HCT116 (cell line): ENCODE results near the gene CGRRF1. TPM values are rescaled to one million over a fixed set of nuclear protein-coding genes. Genes with fewer than 3 reads are reported as not detected.

Experiments used
- ATAC-seq: fragments of 200-7000 bp; cut with Tn5 transposase; 2 replicates; pipeline ENCODE4 v1.9.1; 2020; ENCODE audit warnings: mild to moderate bottlenecking, moderate library complexity
- BruUV-seq: library from RNA; stranded (reverse); fragments of 400-500 nt; replicated peaks from 2 replicates; lab custom pipeline; 2021; lab: Mats Ljungman, UMichigan
- CTCF ChIA-PET: fragments of 300-600 bp; sonication (Branson Sonifier 250); formaldehyde crosslinking; loops from one replicate; lab custom pipeline; 2021; ENCODE audit warnings: antibody characterized with exemption; lab: Charles Lee
- POLR2A ChIA-PET: fragments of 300-600, 350-600 bp; sonication (Branson Sonifier 250); formaldehyde crosslinking; loops from one replicate; lab custom pipeline; 2021; ENCODE audit warnings: antibody characterized with exemption; lab: Charles Lee
- RAD21 ChIA-PET, 2 experiments: fragments of 300-600 bp; sonication (Branson Sonifier 250); formaldehyde crosslinking; loops; one replicate each; lab custom pipeline; 2023; ENCODE audit warnings: low total read pairs in 2 of 2; ENCODE audit not compliant: uncharacterized antibody in 2 of 2, unreplicated experiment in 2 of 2, low non-redundant PET in 1 of 2; lab: Charles Lee
- DNase-seq: peaks from one replicate; pipeline ENCODE4 v3.0.0-alpha.2; 2010; ENCODE audit warnings: low read depth, low spot score
- H2AFZ ChIP-seq: fragments of 200-600 bp; shearing (Covaris generic), sonication (generic); 2 replicates; pipeline ENCODE4 v1.6.1; 2017; ENCODE audit warnings: low read depth, mixed run types, mixed read lengths, antibody characterized with exemption, low read length; ENCODE audit not compliant: poor library complexity, severe bottlenecking
- H3K27ac ChIP-seq: 2 replicates; pipeline ENCODE4 v1.5.1; 2012; ENCODE audit warnings: low read depth, low read length
- H3K27me3 ChIP-seq: fragments of 200-600 bp; sonication (generic); 2 replicates; pipeline ENCODE4 v1.6.1; 2016; ENCODE audit warnings: mixed run types, low read length, mixed read lengths; ENCODE audit not compliant: insufficient read depth
- H3K36me3 ChIP-seq, 2 experiments: fragments of 200-500 bp in 1 of 2; fragments of 200-600 bp in 1 of 2; sonication (Bioruptor generic) in 1 of 2; sonication (generic) in 1 of 2; 2 replicates each; pipeline versions ENCODE4 v1.5.1 to v1.6.1; 2014 to 2016; ENCODE audit warnings: low read length in 2 of 2, inconsistent platforms in 1 of 2, mixed read lengths in 1 of 2, mixed run types in 1 of 2; ENCODE audit not compliant: insufficient read depth in 2 of 2, control insufficient read depth in 1 of 2
- H3K4me1 ChIP-seq, 2 experiments: fragments of 200-600 bp in 1 of 2; sonication (generic) in 1 of 2; 2 replicates each; pipeline versions ENCODE4 v1.5.1 to v1.6.1; 2012 to 2017; ENCODE audit warnings: low read length in 2 of 2, inconsistent platforms in 1 of 2, mild to moderate bottlenecking in 1 of 2, mixed read lengths in 1 of 2, mixed run types in 1 of 2, moderate library complexity in 1 of 2; ENCODE audit not compliant: insufficient read depth in 2 of 2, control insufficient read depth in 1 of 2
- H3K4me2 ChIP-seq: fragments of 200-600 bp; sonication (generic); 2 replicates; pipeline ENCODE4 v1.6.1; 2017; ENCODE audit warnings: mixed run types, low read length, mixed read lengths
- H3K4me3 ChIP-seq, 2 experiments: fragments of 200-600 bp in 1 of 2; sonication (generic) in 1 of 2; replicated peaks in 1 of 2; 2 replicates each; pipeline ENCODE4 v1.5.1; 2011 to 2016; ENCODE audit warnings: low read length in 2 of 2, control low read depth in 1 of 2, low read depth in 1 of 2, mild to moderate bottlenecking in 1 of 2, mixed read lengths in 1 of 2, mixed run types in 1 of 2
- H3K79me2 ChIP-seq: fragments of 200-600 bp; sonication (generic); 2 replicates; pipeline ENCODE4 v1.6.1; 2017; ENCODE audit warnings: mild to moderate bottlenecking, mixed run types, low read length, moderate library complexity, mixed read lengths; ENCODE audit not compliant: insufficient read depth
- H3K9ac ChIP-seq: fragments of 200-600 bp; sonication (generic); 2 replicates; pipeline ENCODE4 v1.6.1; 2016; ENCODE audit warnings: low read length, mixed read lengths
- H3K9me2 ChIP-seq: fragments of 200-600 bp; sonication (generic), shearing (Covaris generic); 2 replicates; pipeline ENCODE4 v1.6.1; 2017; ENCODE audit warnings: mixed run types, mild to moderate bottlenecking, moderate library complexity; ENCODE audit not compliant: insufficient read depth
- H3K9me3 ChIP-seq, 2 experiments: fragments of 200-500 bp in 1 of 2; fragments of 200-600 bp in 1 of 2; sonication (Bioruptor generic) in 1 of 2; sonication (generic) in 1 of 2; 2 replicates each; pipeline ENCODE4 v1.6.1; 2014 to 2017; ENCODE audit warnings: low read length in 2 of 2, mixed read lengths in 2 of 2, inconsistent platforms in 1 of 2, low read depth in 1 of 2, mild to moderate bottlenecking in 1 of 2, mixed run types in 1 of 2, moderate library complexity in 1 of 2; ENCODE audit not compliant: control insufficient read depth in 1 of 2, insufficient read depth in 1 of 2
- H4K20me1 ChIP-seq: fragments of 200-600 bp; sonication (generic), shearing (Covaris generic); 2 replicates; pipeline ENCODE4 v1.6.1; 2017; ENCODE audit warnings: mixed run types, mild to moderate bottlenecking, moderate library complexity; ENCODE audit not compliant: insufficient read depth
- ATF3 ChIP-seq: IDR thresholded peaks from 2 replicates; pipeline ENCODE4 v1.6.1; 2012
- CBX3 ChIP-seq: IDR thresholded peaks from 2 replicates; pipeline ENCODE4 v1.6.1; 2012; ENCODE audit warnings: low read depth
- CTCF ChIP-seq, 3 experiments: fragments of 200-600 bp in 1 of 3; sonication (generic) in 1 of 3; IDR thresholded peaks in 2 of 3; conservative IDR thresholded peaks in 1 of 3; 2 replicates each; pipeline ENCODE4 v1.5.1; 2012 to 2017; ENCODE audit warnings: low read depth in 2 of 3, low read length in 2 of 3, antibody characterized with exemption in 1 of 3, borderline replicate concordance in 1 of 3, control low read depth in 1 of 3, mild to moderate bottlenecking in 1 of 3, mixed read lengths in 1 of 3, mixed run types in 1 of 3, moderate library complexity in 1 of 3; ENCODE audit not compliant: insufficient read depth in 1 of 3
- EGR1 ChIP-seq: IDR thresholded peaks from 2 replicates; pipeline ENCODE4 v1.6.1; 2012; ENCODE audit warnings: low read depth
- EZH2 ChIP-seq: fragments of 200-600 bp; sonication (generic); IDR thresholded peaks from 2 replicates; pipeline ENCODE4 v1.6.1; 2017; ENCODE audit warnings: antibody characterized with exemption, mixed run types
- FOSL1 ChIP-seq: IDR thresholded peaks from 2 replicates; pipeline ENCODE4 v1.6.1; 2012; ENCODE audit warnings: low read depth
- JUND ChIP-seq: IDR thresholded peaks from 2 replicates; pipeline ENCODE4 v1.6.1; 2012
- MAX ChIP-seq: IDR thresholded peaks from 2 replicates; pipeline ENCODE4 v1.6.1; 2012
- POLR2A ChIP-seq: IDR thresholded peaks from 2 replicates; pipeline ENCODE4 v1.7.0; 2011; ENCODE audit warnings: borderline replicate concordance; ENCODE audit not compliant: insufficient read depth, insufficient read length; ENCODE audit errors: extremely low read depth
- POLR2AphosphoS5 ChIP-seq: IDR thresholded peaks from 2 replicates; pipeline ENCODE4 v1.6.1; 2011; ENCODE audit warnings: mild to moderate bottlenecking, low read depth, low read length, moderate library complexity
- RAD21 ChIP-seq: IDR thresholded peaks from 2 replicates; pipeline ENCODE4 v1.6.1; 2012; ENCODE audit warnings: low read depth, mild to moderate bottlenecking
- SIN3A ChIP-seq: IDR thresholded peaks from 2 replicates; pipeline ENCODE4 v1.6.1; 2012; ENCODE audit warnings: low read depth
- TCF7L2 ChIP-seq: IDR thresholded peaks from 2 replicates; pipeline ENCODE4 v1.7.0; 2011; ENCODE audit warnings: borderline replicate concordance, inconsistent platforms; ENCODE audit not compliant: insufficient read depth, insufficient read length; ENCODE audit errors: extremely low read depth
- ZFX ChIP-seq: fragments of 450-650 bp; IDR thresholded peaks from 2 replicates; pipeline ENCODE4 v1.6.1; 2017
- ZNF274 ChIP-seq: fragments of 200-500 bp; sonication (Bioruptor generic); IDR thresholded peaks from 2 replicates; pipeline ENCODE4 v1.6.1; 2014; ENCODE audit warnings: mild to moderate bottlenecking, low read depth, low read length, inconsistent platforms
- intact Hi-C: fragments of 100-400 bp; cut with micrococcal nuclease; formaldehyde crosslinking; loops from 2 replicates; pipeline ENCODE4 v1.10.0; 2022
- total RNA-seq: library from RNA; stranded (reverse); gene quantifications from one replicate; pipeline ENCODE4 v1.2.1, GENCODE V29; 2021; ENCODE audit not compliant: unreplicated experiment

The CGRRF1 gene
- total RNA-seq, 1 experiment from 2014 or later = 15.9 TPM

DNA sequence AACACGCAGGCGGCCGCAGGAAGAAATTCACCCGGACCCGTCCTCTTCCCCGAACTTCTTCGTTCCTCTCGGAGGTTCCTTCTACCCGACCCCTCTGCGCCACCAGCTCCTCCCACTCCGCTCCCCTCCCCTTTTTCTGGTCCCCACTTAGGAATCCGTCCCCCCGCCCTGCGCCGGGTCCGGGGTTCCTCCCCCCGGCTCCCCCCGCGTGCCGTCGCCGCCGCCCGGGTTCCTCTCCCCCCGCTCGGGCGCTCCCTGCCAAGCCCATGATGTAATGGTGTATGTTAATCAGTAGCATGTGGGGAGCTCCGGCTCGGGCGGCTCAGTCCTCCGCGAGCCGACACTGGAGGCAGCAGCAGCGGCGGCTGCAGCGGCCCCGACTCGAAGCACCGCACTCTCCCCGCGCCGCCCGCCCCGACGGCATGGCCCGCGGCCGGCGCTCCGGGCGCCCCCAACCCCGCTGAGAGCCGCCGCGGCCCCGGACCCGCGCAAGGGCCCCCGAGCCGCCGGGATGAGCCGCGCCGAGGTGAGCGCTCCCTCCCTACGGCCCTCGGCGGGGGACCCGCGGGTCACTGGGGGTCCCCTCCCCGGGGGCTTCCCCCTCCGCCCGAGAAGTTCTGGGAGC, 56.2 kb downstream of the CGRRF1 start (continued):
- peak; percentile 69 for TF ChIP-seq MAX
- TF ChIP-seq POLR2A = no peak
- no peak for TF ChIP-seq ATF3
- no peak for TF ChIP-seq JUND
- TF ChIP-seq, all 23 proteins: peak for 7

DNA sequence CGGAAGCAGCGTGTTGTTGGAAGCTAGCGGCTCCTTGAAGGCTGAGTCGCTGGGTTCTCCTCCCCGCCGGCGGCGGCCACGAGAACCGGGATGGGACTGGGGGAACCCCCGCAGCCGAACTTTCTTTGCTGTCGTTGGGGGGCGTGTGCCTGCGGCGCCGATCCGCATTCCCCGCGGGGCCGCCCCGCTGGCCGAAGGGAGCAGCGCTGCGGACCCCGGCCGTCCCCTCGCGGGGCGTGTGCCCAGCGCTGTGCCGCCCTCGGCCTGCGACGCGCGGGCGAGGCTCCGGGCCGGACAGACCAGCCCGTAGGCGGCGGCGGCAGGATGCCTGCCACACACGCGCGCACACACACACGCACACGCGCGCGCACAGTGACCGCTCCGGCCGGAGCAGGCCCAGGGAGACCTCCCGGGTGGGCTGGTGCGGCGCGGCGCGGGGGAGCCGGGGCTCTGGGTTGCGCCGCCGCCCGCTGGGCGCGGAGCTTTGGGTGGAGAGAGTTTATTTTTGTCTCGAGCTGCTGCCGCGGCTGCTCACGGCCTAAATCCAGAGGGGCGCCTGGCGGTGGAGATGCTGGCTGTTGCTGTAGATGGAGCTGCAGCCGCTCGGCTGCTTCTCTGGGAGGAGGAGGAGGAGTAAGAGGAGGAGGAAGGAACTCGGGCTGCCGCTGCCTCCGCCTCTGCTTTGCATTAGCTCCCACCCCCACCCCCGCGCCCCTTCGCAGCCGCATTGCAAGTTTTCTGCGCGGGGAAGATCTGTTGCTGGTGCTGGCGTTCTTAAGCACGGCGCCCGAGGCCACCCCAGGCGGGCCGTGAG, 56.9 kb downstream of the CGRRF1 start, which contains the start of gene SAMD4A:
TSS of gene SAMD4A (plus strand) at position 719 of the 814 bp plus-strand sequence. CDS start 789 bp downstream, outside the sequence.
- intact Hi-C loops = loop anchor here (5.0 kb wide), 1 partner anchor 86 kb away; no protein-coding TSS in a partner anchor
- no TSS peak for BruUV-seq
- ChIA-PET POLR2A (interaction anchor here (0.6 to 3.8 kb wide), 5 partner anchors 16 to 207 kb away, joined by 3 to 24 read pairs (median 5); no protein-coding TSS in a partner anchor), RAD21 (interaction anchor here (0.5 to 3.0 kb wide), 3 partner anchors 9 to 207 kb away, joined by 3 to 16 read pairs (median 10); no protein-coding TSS in a partner anchor), CTCF (interaction anchor here (0.9 to 5.4 kb wide), 5 partner anchors 16 to 239 kb away, joined by 3 to 131 read pairs (median 3); no protein-coding TSS in a partner anchor)
- Histone ChIP-seq H3K79me2 (peaks cover 15% of the 10 kb centered on the region; the same call in 1 of the 2 replicates), H3K4me3 (peak within 1 kb of the TSS; percentile 61 to 73), H3K36me3 (peaks cover 0 to 6% of the 10 kb centered on the region in 2 experiments; a peak in 1 of 4 replicates), H4K20me1 (no peaks in the 10 kb centered on the region), H2AFZ (no peak within 1 kb of the TSS), H3K9ac (peak within 1 kb of the TSS; percentile 76), H3K27ac (peak within 1 kb of the TSS; percentile 74), H3K4me2 (peak within 1 kb of the TSS; percentile 96), H3K9me2 (no peaks in the 10 kb centered on the region), H3K27me3 (no peaks in the 10 kb centered on the region), H3K9me3 (peaks cover 0 to 1% of the 10 kb centered on the region in 2 experiments; a peak in 2 of 4 replicates), H3K4me1 (peaks cover 10 to 50% of the 10 kb centered on the region in 2 experiments)
- no peak for DNase-seq
- TF ChIP-seq CTCF (IDR thresholded peaks at IDR 0.05 in 2 of 3, conservative IDR thresholded peaks at IDR 0.05 in 1 of 3; ENCODE audit: borderline replicate concordance in 1 of 3, insufficient read depth in 1 of 3, low read depth in 2 of 3, low read length in 2 of 3) = peak in 2 of 3 experiments; percentile 17 to 27; a peak in 1 of 6 replicates
- peak; percentile 40 for TF ChIP-seq RAD21
- no peak for TF ChIP-seq SIN3A
- peak; percentile 84 for TF ChIP-seq ZFX
- TF ChIP-seq CBX3 = no peak
- peak; percentile 63 for TF ChIP-seq EGR1
- peak; percentile 45; the same call in 1 of the 2 replicates for TF ChIP-seq POLR2AphosphoS5
- TF ChIP-seq POLR2A = peak; percentile 14
- TF ChIP-seq MAX = peak; percentile 38; the same call in 1 of the 2 replicates
- no peak for TF ChIP-seq TCF7L2
- no peak for TF ChIP-seq ZNF274
- TF ChIP-seq FOSL1 = no peak
- TF ChIP-seq EZH2 = no peak
- peak; percentile 56 for ATAC-seq
